ENCODE results near the gene TNRC18. TPM values are rescaled to one million over a fixed set of nuclear protein-coding genes. Genes with fewer than 3 reads are reported as not detected.
A peak's percentile ranks its signal among the peaks of the same experiment; 100 is the strongest.

Gene TNRC18
- total RNA-seq, 2 experiments from 2014 or later, result 39.4 to 48.6 TPM

DNA sequence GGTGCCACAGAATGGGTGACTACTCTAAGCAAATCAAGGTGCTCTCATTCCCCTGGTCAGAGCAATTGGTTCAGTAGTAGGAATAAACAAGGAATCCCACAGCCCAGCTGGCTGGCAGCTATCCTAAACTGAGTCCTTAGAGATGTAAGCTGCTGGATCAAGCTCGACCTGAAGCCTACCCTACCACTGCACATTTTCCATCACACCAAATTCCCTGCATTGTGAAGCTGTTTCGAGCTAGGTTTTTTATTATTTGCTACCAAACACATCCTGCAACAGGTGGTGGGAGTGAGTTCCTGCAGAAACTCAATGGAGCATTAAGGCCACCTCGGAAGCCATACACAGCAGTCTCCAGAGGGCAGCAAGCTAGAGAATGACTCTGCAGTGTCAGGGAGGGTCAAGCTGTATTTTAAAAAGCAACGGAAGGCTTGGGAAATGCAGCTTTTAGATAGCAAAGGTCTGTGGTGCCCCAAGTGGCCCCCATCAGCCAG is 33.7 kb upstream of the TNRC18 start:
- CTCF ChIA-PET, result no interaction called here
- Mint-ChIP-seq H3K36me3 (ENCODE audit: low read depth) (no peaks in the 10 kb centered on the region), H3K4me3 (no peak overlapping the region), H3K27me3 (peaks cover 2% of the 10 kb centered on the region), H3K9me3 (ENCODE audit: low read depth) (no peaks in the 10 kb centered on the region), H3K27ac (no peak overlapping the region), H3K4me1 (no peaks in the 10 kb centered on the region)
- DNase-seq (no peak), ATAC-seq (no peak)
- intact Hi-C loops (cut with DNase I, micrococcal nuclease), result no loop called here
- POLR2A ChIA-PET, result no interaction called here

DNA sequence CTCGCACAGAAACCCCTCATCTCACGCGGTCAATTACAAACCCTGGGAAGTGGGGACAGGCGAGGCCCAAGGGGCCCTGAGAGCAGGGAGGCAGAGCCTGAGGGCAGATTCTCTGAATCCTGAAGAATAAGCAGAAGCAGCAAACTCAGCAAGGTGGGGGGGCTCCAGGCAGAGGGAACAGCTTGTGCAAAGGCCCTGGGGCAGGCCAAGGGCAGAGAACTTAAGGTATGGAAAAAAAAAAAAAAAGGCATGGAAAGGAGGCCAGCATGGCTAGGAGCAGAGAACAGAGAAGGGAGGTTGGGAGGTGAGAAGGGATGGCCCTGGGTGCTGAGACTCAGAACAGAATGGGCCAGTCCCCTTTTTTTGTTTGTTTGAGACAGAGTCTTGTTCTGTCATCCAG is 32.8 kb upstream of the TNRC18 start:
- H3K9me3 Mint-ChIP-seq (ENCODE audit: low read depth), result no peaks in the 10 kb centered on the region
- POLR2A ChIA-PET, result no interaction called here
- intact Hi-C loops (cut with DNase I, micrococcal nuclease), result no loop called here
- no peaks in the 10 kb centered on the region for H3K4me1 Mint-ChIP-seq
- H3K27me3 Mint-ChIP-seq, result peaks cover 2% of the 10 kb centered on the region
- H3K4me3 Mint-ChIP-seq, result no peak overlapping the region
- ATAC-seq (no peak), DNase-seq (no peak)
- H3K36me3 Mint-ChIP-seq (ENCODE audit: low read depth), result no peaks in the 10 kb centered on the region
- no peak overlapping the region for H3K27ac Mint-ChIP-seq
- CTCF ChIA-PET, result interaction anchor here (0.5 kb wide), 1 partner anchor 626 kb away, joined by 3 read pairs; no protein-coding TSS in a partner anchor

DNA sequence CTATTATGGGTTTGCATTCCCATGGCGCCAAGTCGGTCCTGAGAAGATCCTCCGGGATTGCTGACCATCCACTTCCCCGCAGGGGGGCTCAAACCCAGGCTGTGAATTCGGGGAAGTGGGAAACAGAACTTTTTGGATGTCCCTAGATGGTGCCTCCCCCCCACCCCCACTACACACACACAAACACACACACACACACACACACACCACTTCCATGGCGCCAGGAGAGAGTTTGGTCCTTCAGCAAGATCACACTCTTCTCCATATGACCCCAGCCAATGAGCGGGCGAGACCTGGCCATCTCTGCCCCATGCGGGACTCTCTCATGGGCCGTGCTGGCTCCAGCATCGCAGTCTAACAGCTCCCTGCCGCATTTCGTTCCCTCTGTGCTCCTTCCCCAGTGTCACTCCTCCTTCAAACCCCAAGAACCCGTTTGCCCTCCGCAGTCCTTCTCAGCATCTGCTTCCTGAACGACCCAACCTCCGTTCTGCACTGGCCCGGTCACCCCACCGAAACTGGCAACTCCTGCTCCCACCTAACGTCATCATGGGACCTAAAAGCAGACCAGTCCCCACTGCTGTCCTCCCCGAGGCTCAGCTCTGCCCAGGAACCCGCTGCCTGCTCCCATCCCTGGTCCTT is 32.1 kb upstream of the TNRC18 start:
- ChIA-PET POLR2A (no interaction called here), CTCF (interaction anchor here (0.5 kb wide), 1 partner anchor 625 kb away, joined by 3 read pairs; no protein-coding TSS in a partner anchor)
- ATAC-seq (no peak), DNase-seq (no peak)
- intact Hi-C loops (cut with DNase I, micrococcal nuclease), result no loop called here
- Mint-ChIP-seq H3K27ac (no peak overlapping the region), H3K4me1 (no peaks in the 10 kb centered on the region), H3K36me3 (ENCODE audit: low read depth) (no peaks in the 10 kb centered on the region), H3K9me3 (ENCODE audit: low read depth) (no peaks in the 10 kb centered on the region), H3K27me3 (peaks cover 5% of the 10 kb centered on the region), H3K4me3 (no peak overlapping the region)

DNA sequence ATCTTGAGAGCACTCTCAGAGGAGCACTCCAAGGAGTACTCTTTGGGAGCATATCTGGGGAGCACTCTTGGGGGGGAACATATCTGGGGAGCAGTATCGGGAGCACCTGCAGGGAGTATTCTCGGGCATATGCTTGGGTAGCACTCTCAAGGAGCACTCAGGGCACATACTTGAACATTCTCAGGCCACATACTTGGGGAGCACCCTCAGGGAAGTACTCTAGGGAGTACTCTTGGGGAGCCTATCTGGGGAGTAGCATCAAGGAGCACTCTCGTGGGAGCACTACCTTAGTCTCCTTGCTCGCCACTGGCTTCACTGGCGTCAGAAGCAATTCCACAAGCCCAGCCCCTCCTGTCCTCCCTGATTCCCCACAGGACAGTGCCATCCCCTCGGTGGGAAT is 31.5 kb upstream of the TNRC18 start:
- ChIA-PET POLR2A (no interaction called here), CTCF (no interaction called here)
- H3K4me1 Mint-ChIP-seq, result no peaks in the 10 kb centered on the region
- no peak overlapping the region for H3K27ac Mint-ChIP-seq
- no peak overlapping the region for H3K4me3 Mint-ChIP-seq
- ATAC-seq, result no peak
- H3K36me3 Mint-ChIP-seq (ENCODE audit: low read depth), result no peaks in the 10 kb centered on the region
- intact Hi-C loops (cut with DNase I, micrococcal nuclease), result no loop called here
- no peak for DNase-seq
- H3K27me3 Mint-ChIP-seq, result peaks cover 5% of the 10 kb centered on the region
- no peaks in the 10 kb centered on the region for H3K9me3 Mint-ChIP-seq (ENCODE audit: low read depth)

DNA sequence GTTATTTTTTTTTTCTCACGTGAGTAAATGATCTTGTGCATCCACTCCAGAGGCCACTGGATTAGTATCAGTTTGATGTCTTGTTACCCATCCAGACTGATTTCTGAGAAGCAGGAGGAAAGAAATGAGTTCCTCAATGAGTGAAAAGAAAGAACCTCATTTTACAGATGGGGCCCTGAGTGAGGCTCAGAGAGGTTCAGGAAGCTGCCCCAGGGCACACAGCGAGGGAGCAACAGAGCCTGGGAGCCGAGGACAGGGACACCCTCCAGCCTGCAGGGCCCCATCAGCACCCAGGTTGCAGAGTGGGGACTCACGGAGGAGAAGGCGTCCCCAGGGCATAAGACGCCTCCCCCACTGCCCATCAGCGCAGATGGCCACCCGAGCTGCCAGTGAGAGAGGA is 30.9 kb upstream of the TNRC18 start:
- intact Hi-C loops (cut with DNase I, micrococcal nuclease), result no loop called here
- Mint-ChIP-seq H3K4me1 (no peaks in the 10 kb centered on the region), H3K27me3 (peaks cover 5% of the 10 kb centered on the region), H3K27ac (no peak overlapping the region), H3K9me3 (ENCODE audit: low read depth) (no peaks in the 10 kb centered on the region), H3K36me3 (ENCODE audit: low read depth) (no peaks in the 10 kb centered on the region), H3K4me3 (no peak overlapping the region)
- ChIA-PET CTCF (no interaction called here), POLR2A (no interaction called here)
- DNase-seq (no peak), ATAC-seq (no peak)

DNA sequence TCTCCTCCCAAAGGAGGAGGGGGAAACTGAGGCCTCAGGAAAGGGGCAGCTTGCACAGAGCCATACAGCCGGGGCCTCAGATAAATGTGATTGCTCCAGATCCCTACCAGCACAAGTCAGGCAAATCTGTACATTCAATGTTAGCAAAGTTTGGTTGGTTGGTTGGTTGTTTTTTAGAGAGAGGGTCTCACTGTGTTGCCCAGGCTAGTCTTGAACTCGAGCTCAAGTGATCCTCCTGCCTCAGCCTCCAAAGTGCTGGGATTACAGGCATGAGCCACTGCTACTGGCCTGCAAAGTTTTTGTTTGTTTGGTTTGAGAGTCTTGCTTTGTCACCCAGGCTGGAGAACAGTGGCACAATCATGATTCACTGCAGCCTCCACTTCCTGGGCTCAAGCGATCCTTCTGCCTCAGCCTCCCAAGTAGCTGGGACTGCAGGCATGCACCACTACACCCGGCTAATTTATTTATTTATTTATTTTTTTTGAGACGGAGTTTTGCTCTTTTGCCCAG is 30.0 kb upstream of the TNRC18 start:
- H3K27me3 Mint-ChIP-seq, result peaks cover 5% of the 10 kb centered on the region
- ChIA-PET POLR2A (no interaction called here), CTCF (no interaction called here)
- no peak for DNase-seq
- no peaks in the 10 kb centered on the region for H3K4me1 Mint-ChIP-seq
- no peaks in the 10 kb centered on the region for H3K36me3 Mint-ChIP-seq (ENCODE audit: low read depth)
- H3K9me3 Mint-ChIP-seq (ENCODE audit: low read depth), result no peaks in the 10 kb centered on the region
- no peak for ATAC-seq
- H3K27ac Mint-ChIP-seq, result no peak overlapping the region
- intact Hi-C loops (cut with DNase I, micrococcal nuclease), result no loop called here
- no peak overlapping the region for H3K4me3 Mint-ChIP-seq

DNA sequence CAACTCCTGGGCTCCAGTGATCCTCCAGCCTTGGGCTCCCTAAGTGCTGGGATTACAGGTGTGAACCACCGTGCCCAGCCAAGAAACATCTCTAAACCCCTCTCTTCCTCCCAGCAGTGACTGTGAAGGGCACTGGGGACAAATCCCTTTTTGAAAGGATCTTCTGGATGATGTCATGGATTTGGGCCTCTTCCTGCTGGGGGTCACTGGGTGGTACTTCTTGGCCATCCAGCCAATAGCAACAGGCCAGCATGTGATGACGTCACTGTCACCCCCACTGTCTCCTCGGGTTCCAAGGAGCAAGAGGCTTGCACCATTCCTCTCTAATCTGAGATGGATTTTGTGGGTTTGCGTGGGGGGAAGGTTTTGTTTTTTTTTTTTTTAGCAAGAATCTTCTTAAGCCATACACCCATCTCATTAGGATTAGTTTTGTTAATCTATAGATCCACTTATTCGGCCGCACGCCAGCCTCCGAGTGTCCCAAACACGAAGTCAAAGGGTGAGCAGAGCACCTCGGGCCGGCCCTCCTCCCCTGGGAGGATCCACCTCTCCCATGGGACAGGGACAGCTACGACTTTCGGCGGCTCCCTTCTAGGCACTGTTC is 29.4 kb upstream of the TNRC18 start:
- ChIA-PET CTCF (no interaction called here), POLR2A (no interaction called here)
- Mint-ChIP-seq H3K4me1 (no peaks in the 10 kb centered on the region), H3K27ac (no peak overlapping the region), H3K27me3 (peaks cover 5% of the 10 kb centered on the region), H3K4me3 (no peak overlapping the region), H3K9me3 (ENCODE audit: low read depth) (no peaks in the 10 kb centered on the region), H3K36me3 (ENCODE audit: low read depth) (no peaks in the 10 kb centered on the region)
- DNase-seq, result no peak
- no peak for ATAC-seq
- intact Hi-C loops (cut with DNase I, micrococcal nuclease), result no loop called here

DNA sequence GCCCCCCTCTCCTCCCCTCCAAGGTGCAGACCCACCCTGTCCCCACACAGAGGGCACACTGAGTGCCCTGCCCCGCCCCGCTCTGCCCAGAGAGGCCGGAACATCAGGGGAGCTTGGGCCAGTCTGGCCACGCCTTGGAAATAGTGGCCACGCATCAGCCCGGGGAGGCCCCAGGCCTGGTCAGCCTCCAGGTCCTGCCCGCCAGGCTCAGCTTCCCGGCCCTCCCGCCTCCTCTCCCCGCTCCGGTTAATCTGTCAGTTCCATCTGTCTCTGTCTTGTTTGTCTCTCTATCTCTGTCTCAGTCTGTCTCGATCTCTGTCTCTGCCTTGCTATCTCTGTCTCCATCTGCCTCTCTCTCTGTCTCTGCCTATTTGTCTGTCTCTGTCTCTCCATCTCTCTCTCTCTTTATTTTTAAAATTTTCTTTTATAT is 28.9 kb upstream of the TNRC18 start:
- ATAC-seq (no peak), DNase-seq (no peak)
- Mint-ChIP-seq H3K27ac (no peak overlapping the region), H3K4me1 (no peaks in the 10 kb centered on the region), H3K9me3 (ENCODE audit: low read depth) (no peaks in the 10 kb centered on the region), H3K36me3 (ENCODE audit: low read depth) (no peaks in the 10 kb centered on the region), H3K4me3 (no peak overlapping the region), H3K27me3 (peaks cover 5% of the 10 kb centered on the region)
- ChIA-PET CTCF (no interaction called here), POLR2A (no interaction called here)
- intact Hi-C loops (cut with DNase I, micrococcal nuclease), result no loop called here

DNA sequence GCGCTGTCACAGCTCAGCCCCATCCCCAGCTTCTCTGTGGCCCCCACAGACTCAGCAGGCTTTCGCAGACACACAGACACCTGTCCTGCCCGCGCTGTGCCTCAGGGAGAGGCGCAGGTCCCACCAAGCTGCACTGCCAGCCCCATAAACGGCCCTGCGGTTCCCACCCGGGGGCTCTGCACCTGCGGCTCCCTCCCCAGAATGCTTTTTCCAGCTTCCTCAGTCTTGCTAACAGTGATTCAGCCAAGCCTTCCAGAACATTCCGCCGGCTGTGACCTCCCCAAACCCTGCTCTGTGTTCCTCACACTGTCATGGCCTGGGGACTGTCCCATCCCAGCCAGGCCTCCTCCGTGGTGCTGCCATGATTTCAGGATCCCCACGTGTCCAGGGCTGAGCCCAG is 27.8 kb upstream of the TNRC18 start:
- Mint-ChIP-seq H3K4me3 (no peak overlapping the region), H3K9me3 (ENCODE audit: low read depth) (no peaks in the 10 kb centered on the region), H3K4me1 (no peaks in the 10 kb centered on the region), H3K27me3 (peaks cover 5% of the 10 kb centered on the region), H3K36me3 (ENCODE audit: low read depth) (no peaks in the 10 kb centered on the region), H3K27ac (no peak overlapping the region)
- intact Hi-C loops (cut with DNase I, micrococcal nuclease), result loop anchor here in 1 of 2 experiments (2.0 kb wide), 1 partner anchor 85 kb away; no protein-coding TSS in a partner anchor
- no peak for DNase-seq
- CTCF ChIA-PET, result interaction anchor here (0.5 to 1.4 kb wide), 4 partner anchors 76 to 253 kb away, joined by 3 to 6 read pairs (median 4); no protein-coding TSS in a partner anchor
- ATAC-seq, result peak; percentile 12
- POLR2A ChIA-PET, result no interaction called here

DNA sequence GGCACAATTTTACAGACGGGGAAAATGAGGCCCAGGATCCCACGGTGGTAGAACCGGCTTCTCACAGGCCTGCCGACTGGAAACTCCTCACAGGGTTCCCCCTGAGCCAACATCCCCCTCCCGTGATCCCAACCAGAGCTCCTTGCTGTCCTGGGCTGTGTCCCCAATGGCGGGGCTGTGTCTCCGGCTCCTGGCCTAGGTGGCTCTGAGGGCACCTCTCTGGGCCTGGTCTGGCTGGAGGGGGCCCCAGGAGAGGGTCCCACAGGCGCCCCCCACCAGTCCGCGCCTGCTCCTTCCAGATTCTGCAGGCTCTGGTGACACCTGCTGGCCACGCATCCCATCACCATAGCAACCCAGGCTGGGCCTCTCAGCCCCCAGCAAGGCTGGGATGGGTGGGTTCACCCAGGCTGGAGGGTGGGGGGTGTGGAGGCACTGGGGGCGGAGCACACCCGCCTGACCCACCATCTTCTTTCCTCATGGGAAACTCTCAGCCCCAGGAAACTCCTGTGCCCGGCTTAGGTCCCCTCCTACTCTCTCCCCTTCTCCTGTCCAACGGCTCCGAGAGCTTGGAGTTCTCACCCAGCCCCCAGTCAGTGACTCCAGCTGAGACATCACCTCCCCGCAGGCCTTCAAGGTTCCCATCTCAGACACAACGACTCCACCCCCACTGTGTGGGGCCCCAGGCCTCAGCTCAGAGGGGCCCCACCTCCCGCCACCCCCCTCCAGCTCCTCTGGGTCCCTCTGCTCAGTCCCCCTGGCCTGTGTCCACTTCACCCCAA is 27.1 kb upstream of the TNRC18 start:
- Mint-ChIP-seq H3K36me3 (ENCODE audit: low read depth) (no peaks in the 10 kb centered on the region), H3K4me1 (no peaks in the 10 kb centered on the region), H3K9me3 (ENCODE audit: low read depth) (no peaks in the 10 kb centered on the region), H3K27ac (no peak overlapping the region), H3K4me3 (no peak overlapping the region), H3K27me3 (peaks cover 5% of the 10 kb centered on the region)
- DNase-seq, result peak; percentile 61
- ATAC-seq, result peak; percentile 74
- ChIA-PET CTCF (interaction anchor here (0.5 to 1.4 kb wide), 4 partner anchors 76 to 254 kb away, joined by 3 to 6 read pairs (median 4); no protein-coding TSS in a partner anchor), POLR2A (no interaction called here)
- intact Hi-C loops (cut with DNase I, micrococcal nuclease), result loop anchor here (1.0 to 2.0 kb wide), 4 partner anchors 53 to 210 kb away; no protein-coding TSS in a partner anchor

DNA sequence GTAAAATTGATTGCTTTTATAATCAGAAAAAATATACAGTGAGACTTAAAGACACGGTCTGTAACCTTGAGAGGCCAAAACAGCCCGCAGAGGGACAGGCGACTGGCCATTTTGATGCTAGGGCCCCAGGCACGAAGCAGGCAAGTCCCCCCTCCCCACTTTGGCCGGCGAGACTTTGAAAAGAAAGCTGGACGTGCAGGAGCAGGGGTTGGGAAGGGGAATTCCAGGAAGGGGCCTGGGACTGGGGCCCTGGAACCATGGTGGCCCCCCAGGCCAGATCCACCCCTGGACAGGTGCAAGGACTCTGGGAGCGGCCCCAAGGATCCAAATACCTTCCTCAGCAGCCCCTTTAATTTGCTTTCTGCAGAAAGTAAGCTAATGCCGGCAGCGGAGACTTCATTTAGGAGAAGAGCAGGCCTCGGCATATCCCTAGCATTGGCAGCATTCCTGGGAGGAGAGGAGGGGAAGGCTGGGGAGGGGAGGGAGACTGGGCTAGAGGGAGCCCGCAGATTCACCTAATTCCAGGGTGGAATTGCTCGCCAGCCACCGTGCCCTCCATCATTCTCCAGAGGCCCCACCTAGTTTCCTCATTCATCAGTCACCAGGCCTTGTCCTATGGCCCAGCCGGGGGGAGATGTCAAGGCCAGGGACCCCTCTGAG is 24.9 kb upstream of the TNRC18 start:
- Mint-ChIP-seq H3K9me3 (ENCODE audit: low read depth) (no peaks in the 10 kb centered on the region), H3K4me1 (no peaks in the 10 kb centered on the region), H3K4me3 (no peak overlapping the region), H3K27me3 (peaks cover 5% of the 10 kb centered on the region), H3K36me3 (ENCODE audit: low read depth) (no peaks in the 10 kb centered on the region), H3K27ac (no peak overlapping the region)
- DNase-seq (no peak), ATAC-seq (no peak)
- intact Hi-C loops (cut with DNase I, micrococcal nuclease), result no loop called here
- CTCF ChIA-PET, result interaction anchor here (1.2 to 2.3 kb wide), 2 partner anchors 52 to 208 kb away, joined by 3 to 6 read pairs; no protein-coding TSS in a partner anchor
- POLR2A ChIA-PET, result no interaction called here

Measured in activated CD4-positive, alpha-beta T cell treated with anti-CD3 and anti-CD28 coated beads for 36 hours (primary cell).